ENCODE measurements around the gene PTPRA.

Gene PTPRA

DNA sequence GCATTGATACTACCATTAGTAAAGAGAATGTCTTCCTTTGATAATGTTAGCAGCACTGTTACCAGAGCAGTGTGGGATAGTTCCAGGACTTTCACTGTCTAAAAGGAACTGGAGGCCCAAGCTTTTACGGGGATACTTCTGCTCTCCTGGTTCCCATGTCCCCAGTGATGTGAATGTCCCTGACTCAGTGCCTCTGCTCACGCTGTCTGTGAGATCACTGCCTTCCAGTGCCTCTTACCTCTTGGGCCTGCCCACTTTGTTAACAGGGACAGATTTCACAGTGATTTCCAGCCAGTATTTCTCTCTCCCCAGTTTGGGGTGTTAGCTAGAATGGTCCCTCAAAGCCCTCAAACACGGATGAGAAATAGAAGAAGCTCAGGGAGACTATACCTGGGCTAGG, 14.4 kb downstream of the PTPRA start:
- TF ChIP-seq, protein P1, sequence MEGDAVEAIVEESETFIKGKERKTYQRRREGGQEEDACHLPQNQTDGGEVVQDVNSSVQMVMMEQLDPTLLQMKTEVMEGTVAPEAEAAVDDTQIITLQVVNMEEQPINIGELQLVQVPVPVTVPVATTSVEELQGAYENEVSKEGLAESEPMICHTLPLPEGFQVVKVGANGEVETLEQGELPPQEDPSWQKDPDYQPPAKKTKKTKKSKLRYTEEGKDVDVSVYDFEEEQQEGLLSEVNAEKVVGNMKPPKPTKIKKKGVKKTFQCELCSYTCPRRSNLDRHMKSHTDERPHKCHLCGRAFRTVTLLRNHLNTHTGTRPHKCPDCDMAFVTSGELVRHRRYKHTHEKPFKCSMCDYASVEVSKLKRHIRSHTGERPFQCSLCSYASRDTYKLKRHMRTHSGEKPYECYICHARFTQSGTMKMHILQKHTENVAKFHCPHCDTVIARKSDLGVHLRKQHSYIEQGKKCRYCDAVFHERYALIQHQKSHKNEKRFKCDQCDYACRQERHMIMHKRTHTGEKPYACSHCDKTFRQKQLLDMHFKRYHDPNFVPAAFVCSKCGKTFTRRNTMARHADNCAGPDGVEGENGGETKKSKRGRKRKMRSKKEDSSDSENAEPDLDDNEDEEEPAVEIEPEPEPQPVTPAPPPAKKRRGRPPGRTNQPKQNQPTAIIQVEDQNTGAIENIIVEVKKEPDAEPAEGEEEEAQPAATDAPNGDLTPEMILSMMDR (IDR thresholded peaks at IDR 0.05; ENCODE audit: low read depth, low read length) = no peak
- no peak overlapping the region for H3K4me3 ChIP-seq (replicated peaks in 1 of 2; ENCODE audit: low read depth in 2 of 2, low read length in 2 of 2)
- no peak for DNase-seq (ENCODE audit: low read depth in 2 of 2)

DNA sequence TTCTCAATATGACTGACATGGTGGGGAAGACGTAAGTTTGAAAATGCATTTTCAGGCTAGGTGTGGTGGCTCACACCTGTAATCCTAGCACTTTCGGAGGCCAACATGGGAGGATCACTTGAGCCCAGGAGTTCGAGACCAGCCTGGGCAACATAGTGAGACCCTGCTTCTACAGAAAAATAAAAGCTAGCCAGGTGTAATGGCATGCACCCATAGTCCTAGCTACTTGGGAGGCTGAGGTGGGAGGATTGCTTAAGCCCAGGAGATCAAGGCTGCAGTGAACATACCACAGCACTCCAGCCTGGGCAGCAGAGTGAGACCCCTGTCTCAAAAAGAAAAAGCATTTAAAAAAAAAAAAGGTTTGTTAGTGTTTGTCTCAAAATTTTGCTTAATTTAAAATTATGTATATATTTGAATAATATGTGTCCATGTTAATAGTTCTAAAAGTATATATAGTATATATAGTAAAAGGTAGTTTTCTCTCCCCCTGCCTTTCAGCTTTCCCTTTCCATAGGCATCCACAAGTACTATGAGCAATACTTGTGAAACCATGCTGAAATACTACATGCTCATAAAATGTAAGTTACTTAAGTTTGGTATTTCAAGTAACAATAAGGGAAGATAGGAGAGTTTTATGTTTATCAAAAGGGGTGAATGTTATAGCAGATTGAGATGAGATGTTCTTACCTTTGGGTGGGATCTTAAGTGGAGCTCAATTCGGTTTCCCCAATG, 15.1 kb downstream of the PTPRA start:
- TF ChIP-seq, protein P1 (IDR thresholded peaks at IDR 0.05; ENCODE audit: low read depth, low read length) = no peak
- DNase-seq (ENCODE audit: low read depth in 2 of 2) = peak in 1 of 2 donors; percentile 7
- H3K4me3 ChIP-seq (replicated peaks in 1 of 2; ENCODE audit: low read depth in 2 of 2, low read length in 2 of 2) = no peak overlapping the region

DNA sequence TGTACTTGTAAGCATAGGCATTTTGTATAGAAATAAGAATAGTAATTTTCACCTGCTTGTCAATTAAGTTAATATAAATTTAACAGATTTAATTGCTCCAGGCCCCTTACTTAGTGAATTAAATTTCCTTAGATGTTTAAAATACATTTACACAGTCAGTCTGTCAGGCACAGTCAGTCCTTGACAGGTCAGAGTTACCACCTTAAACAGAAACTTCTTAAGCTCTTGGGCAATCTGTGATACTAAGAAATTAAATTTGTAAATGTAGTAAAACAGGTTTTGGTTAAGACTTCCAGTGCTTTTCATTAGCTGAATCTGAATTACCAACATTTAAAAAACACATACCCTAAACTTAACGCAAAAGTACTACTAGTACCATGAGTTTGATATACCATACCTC, 15.9 kb downstream of the PTPRA start:
- no peak for DNase-seq (ENCODE audit: low read depth in 2 of 2)
- H3K4me3 ChIP-seq (replicated peaks in 1 of 2; ENCODE audit: low read depth in 2 of 2, low read length in 2 of 2) = no peak overlapping the region
- TF ChIP-seq, protein P1 (IDR thresholded peaks at IDR 0.05; ENCODE audit: low read depth, low read length) = no peak

DNA sequence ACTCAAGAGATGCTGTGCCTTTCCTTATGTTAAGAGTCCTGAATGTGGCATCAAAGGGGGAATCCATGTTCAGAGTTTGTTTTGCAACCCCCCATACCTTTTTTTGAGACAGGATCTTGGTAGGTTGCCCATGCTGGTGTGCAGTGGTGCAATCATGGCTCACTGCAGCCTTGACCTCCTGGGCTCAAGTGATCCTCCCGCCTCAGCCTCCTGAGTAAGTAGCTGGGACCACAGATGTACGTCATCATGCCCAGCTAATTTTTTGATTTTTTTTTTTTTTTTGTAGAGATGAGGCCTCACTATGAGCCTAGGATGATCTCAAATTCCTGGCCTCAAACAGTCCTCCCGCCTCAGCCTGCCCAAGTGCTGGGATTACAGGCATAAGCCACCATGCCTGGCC, 16.5 kb downstream of the PTPRA start:
- H3K4me3 ChIP-seq (replicated peaks in 1 of 2; ENCODE audit: low read depth in 2 of 2, low read length in 2 of 2) = no peak overlapping the region
- TF ChIP-seq, protein P1 (IDR thresholded peaks at IDR 0.05; ENCODE audit: low read depth, low read length) = no peak
- DNase-seq (ENCODE audit: low read depth in 2 of 2) = no peak

DNA sequence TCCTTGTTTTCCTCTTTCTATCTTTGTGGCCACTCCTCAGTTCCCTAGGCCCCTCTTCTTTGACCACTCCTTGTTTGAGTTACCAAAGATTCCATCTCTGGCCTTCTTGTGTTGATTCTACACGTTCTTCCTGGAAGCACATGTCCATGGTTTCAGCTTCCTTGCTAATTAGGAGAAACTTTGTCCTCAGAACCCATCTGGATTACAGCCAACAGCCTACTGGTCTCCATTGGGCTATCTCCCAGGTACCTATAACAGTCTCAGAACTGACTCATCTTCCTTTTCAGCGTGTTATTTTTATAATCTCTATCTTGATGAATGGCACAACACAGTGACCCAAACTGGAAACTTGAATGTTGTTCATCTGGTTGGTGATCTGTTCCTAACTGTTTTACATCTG, 17.5 kb downstream of the PTPRA start:
- H3K4me3 ChIP-seq (replicated peaks in 1 of 2; ENCODE audit: low read depth in 2 of 2, low read length in 2 of 2) = no peak overlapping the region
- peak in 1 of 2 donors; percentile 27 for DNase-seq (ENCODE audit: low read depth in 2 of 2)
- TF ChIP-seq, protein P1 (IDR thresholded peaks at IDR 0.05; ENCODE audit: low read depth, low read length) = no peak

DNA sequence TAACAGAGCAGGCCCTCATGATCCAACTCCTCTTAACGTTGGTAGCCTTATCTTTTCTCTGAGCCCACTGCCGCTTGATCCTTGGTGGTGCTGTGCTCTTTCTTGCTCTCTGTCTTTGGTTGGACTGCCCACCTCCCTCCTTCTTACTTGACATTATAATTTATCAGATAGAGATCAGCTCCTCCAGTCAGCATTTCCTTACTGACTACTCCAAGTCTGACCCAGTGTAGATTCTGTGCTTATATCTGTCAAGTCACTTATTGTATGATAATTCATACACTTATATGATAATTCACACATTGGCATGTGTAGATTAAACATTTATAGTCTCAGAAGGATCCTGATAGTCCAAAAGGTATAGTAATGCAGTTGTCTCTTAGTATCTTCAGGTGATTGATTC, 18.1 kb downstream of the PTPRA start:
- TF ChIP-seq, protein P1 (IDR thresholded peaks at IDR 0.05; ENCODE audit: low read depth, low read length) = no peak
- H3K4me3 ChIP-seq (replicated peaks in 1 of 2; ENCODE audit: low read depth in 2 of 2, low read length in 2 of 2) = no peak overlapping the region
- no peak for DNase-seq (ENCODE audit: low read depth in 2 of 2)

DNA sequence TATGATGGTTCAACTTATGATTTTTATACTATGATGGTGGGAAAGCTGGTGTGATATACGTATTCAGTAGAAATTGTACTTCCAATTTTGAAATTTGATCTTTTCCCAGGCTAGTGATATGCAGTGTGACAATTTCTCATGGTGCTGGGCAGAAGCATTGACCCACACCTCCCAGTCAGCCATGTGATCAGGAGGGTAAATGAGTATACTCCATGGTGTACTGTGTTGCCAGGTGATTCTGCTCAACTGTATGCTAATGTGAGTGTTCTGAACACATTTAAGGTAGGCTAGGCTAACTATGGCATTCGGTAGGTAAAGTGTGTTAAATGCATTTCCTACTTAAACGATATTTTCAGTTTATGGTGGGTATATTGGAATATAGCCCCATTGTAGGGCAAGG, 19.1 kb downstream of the PTPRA start:
- no peak overlapping the region for H3K4me3 ChIP-seq (replicated peaks in 1 of 2; ENCODE audit: low read depth in 2 of 2, low read length in 2 of 2)
- TF ChIP-seq, protein P1 (IDR thresholded peaks at IDR 0.05; ENCODE audit: low read depth, low read length) = no peak
- DNase-seq (ENCODE audit: low read depth in 2 of 2) = no peak

Measured in cardiac fibroblast (primary cell).